Muscle of leg (tissue), 16 donors: ENCODE data around the gene PPM1J. TPM values are rescaled to one million over a fixed set of nuclear protein-coding genes. Genes with fewer than 3 reads are reported as not detected.

ENCODE experiments used
- DNase-seq: peaks from one replicate; pipeline ENCODE4 v3.0.0; 2013
- H3K27ac ChIP-seq: one replicate; pipeline ENCODE4 v1.5.1; 2013; ENCODE audit warnings: mild to moderate bottlenecking, low read length, control low read depth
- H3K27me3 ChIP-seq: one replicate; pipeline ENCODE4 v1.6.1; 2013; ENCODE audit warnings: low read length; ENCODE audit not compliant: control insufficient read depth, insufficient read depth
- H3K36me3 ChIP-seq: one replicate; pipeline ENCODE4 v1.6.1; 2013; ENCODE audit warnings: low read length; ENCODE audit not compliant: control insufficient read depth, insufficient read depth
- H3K4me1 ChIP-seq: one replicate; pipeline ENCODE4 v1.6.1; 2013; ENCODE audit warnings: low read length; ENCODE audit not compliant: control insufficient read depth, insufficient read depth
- H3K4me3 ChIP-seq: one replicate; pipeline ENCODE4 v1.5.1; 2013; ENCODE audit warnings: low read length, control low read depth
- H3K9me3 ChIP-seq: replicated peaks from 2 replicates; pipeline ENCODE4 v1.6.1; 2013; ENCODE audit warnings: low read depth, low read length; ENCODE audit not compliant: control insufficient read depth
- WGBS: methylation state at CpG from one replicate; pipeline ENCODE4 v1.1.5; 2013; ENCODE audit warnings: missing lambda C conversion rate; ENCODE audit not compliant: insufficient coverage; 5-methylcytosine and 5-hydroxymethylcytosine counted together
- long read RNA-seq, 11 donors: transcript quantifications; one replicate each; lab custom pipeline, GENCODE V29; 2026
- polyA plus RNA-seq, 8 donors: library from polyadenylated mRNA; unstranded; fragments of 120-200 nt; gene quantifications; one replicate each; pipeline versions ENCODE4 v1.2.1 to v1.2.3, GENCODE V29; 2013; ENCODE audit warnings: inconsistent platforms in 1 of 8, low replicate concordance in 1 of 8; ENCODE audit not compliant: insufficient read length in 8 of 8, insufficient read depth in 1 of 8
- total RNA-seq: library from RNA; stranded (reverse); fragments of 120-200 nt; gene quantifications from one replicate; pipeline ENCODE4 v1.2.4, GENCODE V29; 2013

The PPM1J gene, protein sequence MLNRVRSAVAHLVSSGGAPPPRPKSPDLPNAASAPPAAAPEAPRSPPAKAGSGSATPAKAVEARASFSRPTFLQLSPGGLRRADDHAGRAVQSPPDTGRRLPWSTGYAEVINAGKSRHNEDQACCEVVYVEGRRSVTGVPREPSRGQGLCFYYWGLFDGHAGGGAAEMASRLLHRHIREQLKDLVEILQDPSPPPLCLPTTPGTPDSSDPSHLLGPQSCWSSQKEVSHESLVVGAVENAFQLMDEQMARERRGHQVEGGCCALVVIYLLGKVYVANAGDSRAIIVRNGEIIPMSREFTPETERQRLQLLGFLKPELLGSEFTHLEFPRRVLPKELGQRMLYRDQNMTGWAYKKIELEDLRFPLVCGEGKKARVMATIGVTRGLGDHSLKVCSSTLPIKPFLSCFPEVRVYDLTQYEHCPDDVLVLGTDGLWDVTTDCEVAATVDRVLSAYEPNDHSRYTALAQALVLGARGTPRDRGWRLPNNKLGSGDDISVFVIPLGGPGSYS
- total RNA-seq (2.1 TPM), polyA plus RNA-seq (1 to 10 TPM; 1.0 to 3.9 (median 3.1) TPM)
- long read RNA-seq, donor 1 = 0 reads
- long read RNA-seq, donor 2 = 0 reads
- long read RNA-seq, donor 3, partial matches to known transcripts = 0 of 1 reads
- long read RNA-seq, donor 3, other reads (novel, unspliced or antisense) = 0 of 1 reads
- long read RNA-seq, donor 4, partial matches to known transcripts = 0 of 1 reads
- long read RNA-seq, donor 4, other reads (novel, unspliced or antisense) = 0 of 1 reads
- long read RNA-seq, donor 5, partial matches to known transcripts = 0 of 1 reads
- long read RNA-seq, donor 5, other reads (novel, unspliced or antisense) = 0 of 1 reads
- long read RNA-seq, donor 6, partial matches to known transcripts = 0 of 3 reads
- long read RNA-seq, donor 6, other reads (novel, unspliced or antisense) = 0 of 3 reads
- long read RNA-seq, donor 7 = 0 reads
- long read RNA-seq, donor 8, partial matches to known transcripts = 0 of 2 reads
- long read RNA-seq, donor 8, other reads (novel, unspliced or antisense) = 0 of 2 reads
- long read RNA-seq, donor 9, partial matches to known transcripts = 0 of 2 reads
- long read RNA-seq, donor 9, other reads (novel, unspliced or antisense) = 0 of 2 reads
- long read RNA-seq, donor 10, partial matches to known transcripts = 0 of 3 reads
- long read RNA-seq, donor 10, other reads (novel, unspliced or antisense) = 0 of 3 reads
- long read RNA-seq, donor 11, partial matches to known transcripts = 0 of 2 reads
- long read RNA-seq, donor 11, other reads (novel, unspliced or antisense) = 0 of 2 reads

GRCh38 chr1:112715264-112716053, at the start of gene PPM1J:
Gene PPM1J (minus strand): TSS chr1:112715332. CDS start chr1:112715301, 31 bp downstream.
- H3K27me3 ChIP-seq = peaks cover 57% of the 10 kb centered on the region
- peaks cover 30% of the 10 kb centered on the region for H3K4me1 ChIP-seq
- no peaks in the 10 kb centered on the region for H3K36me3 ChIP-seq
- DNase-seq = peak; percentile 93
- no peaks in the 10 kb centered on the region for H3K9me3 ChIP-seq
- peak within 1 kb of the TSS; percentile 67 for H3K4me3 ChIP-seq
- peak within 1 kb of the TSS; percentile 77 for H3K27ac ChIP-seq
- WGBS = under 1% methylated on average over 47 of the region's 51 CpGs

DNA sequence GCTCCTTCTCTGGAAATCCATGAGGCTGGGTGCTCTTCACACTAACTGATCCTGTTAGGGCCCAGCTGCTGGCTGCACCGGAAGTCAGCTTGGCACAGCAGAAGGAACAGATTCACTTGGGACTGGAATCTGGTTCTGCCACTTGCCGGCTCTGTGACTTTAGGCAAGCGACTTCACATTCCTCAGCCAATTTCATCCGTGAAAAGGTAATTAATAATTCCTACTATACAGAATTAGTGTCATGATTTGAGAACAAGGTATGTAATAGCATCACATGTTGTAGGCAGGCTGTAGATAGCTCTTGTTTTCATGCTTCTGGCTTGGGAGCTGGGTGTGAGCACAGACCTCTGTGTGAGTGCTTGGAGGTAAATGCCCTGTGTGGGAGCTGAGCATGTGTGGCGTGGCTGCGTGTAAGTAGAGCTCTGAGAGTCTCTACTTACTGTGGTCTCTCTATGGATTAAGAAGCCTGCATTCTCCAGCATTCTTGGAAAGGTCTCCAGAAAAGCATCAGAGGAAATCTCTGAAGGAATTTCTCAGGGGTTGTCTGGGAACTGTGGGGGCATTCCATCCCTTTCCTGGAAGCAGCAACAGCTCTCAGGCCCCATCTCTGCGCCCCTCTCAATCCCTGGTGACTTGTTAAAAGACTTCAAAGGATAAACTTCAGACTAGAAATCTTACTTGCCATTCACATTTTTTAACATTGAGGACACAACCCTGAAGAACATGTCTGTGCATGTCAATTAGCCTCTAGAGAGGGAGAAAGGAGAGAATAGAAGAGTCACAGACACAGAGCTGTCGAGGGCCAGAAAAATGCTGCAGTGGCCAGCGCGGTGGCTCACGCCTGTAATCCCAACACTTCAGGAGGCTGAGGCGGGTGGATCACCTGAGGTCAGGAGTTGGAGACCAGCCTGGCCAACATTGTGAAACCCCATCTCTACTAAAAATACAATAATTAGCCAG, 47.7 kb upstream of the PPM1J start:
- Histone ChIP-seq H3K27ac (peak overlapping the region; percentile 22), H3K27me3 (no peaks in the 10 kb centered on the region), H3K9me3 (no peaks in the 10 kb centered on the region), H3K4me3 (no peak overlapping the region), H3K36me3 (no peaks in the 10 kb centered on the region), H3K4me1 (peaks cover 2% of the 10 kb centered on the region)
- WGBS = 14% methylated on average over 3 of the region's 12 CpGs
- DNase-seq = peak; percentile 76

DNA sequence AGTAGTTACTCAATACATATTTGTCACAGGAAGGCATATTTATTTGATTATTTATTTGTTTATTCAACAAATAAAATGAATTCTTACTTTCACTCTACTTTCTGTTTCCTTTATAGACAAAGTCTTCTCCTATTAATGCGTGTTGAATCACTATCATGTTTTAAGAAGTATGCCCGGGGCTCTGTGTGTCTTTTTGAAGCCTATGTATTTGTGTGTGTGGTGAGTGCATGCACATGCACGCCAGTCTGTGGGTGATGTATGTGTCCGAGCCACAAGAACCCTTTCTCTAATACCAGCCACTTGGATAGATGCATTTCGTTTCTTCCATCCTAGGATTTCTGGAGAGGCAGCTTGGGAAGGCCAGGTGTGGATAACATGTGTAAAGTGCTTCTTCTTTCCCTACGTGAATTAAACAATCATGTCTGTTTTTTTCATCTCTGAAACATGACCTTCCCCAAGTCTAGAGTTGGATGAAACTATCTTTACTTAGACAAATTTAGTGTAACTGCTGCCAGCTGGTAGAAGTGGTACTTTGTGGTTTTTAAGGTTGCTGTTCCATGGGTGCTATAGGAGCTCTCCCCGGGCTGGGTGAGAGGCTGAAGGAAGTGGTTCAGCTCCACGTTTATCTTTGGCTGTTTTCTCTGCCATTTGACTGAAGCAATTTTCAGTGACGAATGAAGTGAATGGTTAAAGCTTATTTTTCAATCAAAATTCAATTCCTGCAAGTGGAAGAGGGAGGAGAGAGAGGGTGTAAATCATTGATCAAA, 46.8 kb upstream of the PPM1J start:
- WGBS = no CpG with 5 or more reads among the region's 9 CpGs

GRCh38 chr1:112759228-112759627, 44.1 kb upstream of the PPM1J start:
- 84% methylated on average over 5 of the region's 6 CpGs for WGBS
- no peak for DNase-seq
- Histone ChIP-seq H3K4me1 (peaks cover 2% of the 10 kb centered on the region), H3K9me3 (no peaks in the 10 kb centered on the region), H3K4me3 (no peak overlapping the region), H3K27me3 (no peaks in the 10 kb centered on the region), H3K36me3 (no peaks in the 10 kb centered on the region), H3K27ac (no peak overlapping the region)

More for the DNA sequence above, 46.8 kb upstream of the PPM1J start:
- Histone ChIP-seq H3K4me3 (no peak overlapping the region), H3K9me3 (no peaks in the 10 kb centered on the region), H3K27ac (no peak overlapping the region), H3K27me3 (no peaks in the 10 kb centered on the region), H3K4me1 (peaks cover 2% of the 10 kb centered on the region), H3K36me3 (no peaks in the 10 kb centered on the region)
- no peak for DNase-seq

DNA sequence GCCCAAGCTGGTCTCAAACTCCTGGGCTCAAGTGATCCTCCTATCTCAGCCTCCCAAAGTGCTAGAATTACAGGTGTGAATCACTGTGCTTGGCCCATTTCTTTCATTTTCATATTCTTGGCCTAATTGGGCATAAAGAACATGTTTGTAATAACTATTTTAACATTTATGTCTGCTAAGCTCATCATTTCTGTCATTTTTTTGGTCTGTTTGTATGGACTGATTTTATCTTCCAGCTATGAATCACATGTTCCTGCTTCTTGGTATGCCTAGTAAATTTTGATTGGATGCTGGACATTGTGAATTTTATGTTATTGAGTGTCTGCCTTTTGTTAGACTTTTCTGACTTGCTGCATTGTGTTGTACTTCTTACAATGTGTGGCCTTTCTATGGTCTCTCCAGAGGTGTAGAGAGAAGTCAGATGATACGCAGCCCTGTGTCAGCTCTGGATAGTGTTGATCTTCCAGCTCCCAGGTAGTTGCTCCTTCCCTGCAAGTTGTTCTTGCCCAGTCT, 39.0 kb upstream of the PPM1J start:
- H3K27me3 ChIP-seq = no peaks in the 10 kb centered on the region
- H3K9me3 ChIP-seq = no peaks in the 10 kb centered on the region
- no peak overlapping the region for H3K4me3 ChIP-seq
- H3K36me3 ChIP-seq = no peaks in the 10 kb centered on the region
- no CpG with 5 or more reads among the region's 1 CpG for WGBS
- DNase-seq = no peak
- no peaks in the 10 kb centered on the region for H3K4me1 ChIP-seq
- H3K27ac ChIP-seq = no peak overlapping the region

- Histone ChIP-seq H3K9me3 (no peaks in the 10 kb centered on the region), H3K27ac (no peak overlapping the region), H3K4me3 (no peak overlapping the region), H3K36me3 (no peaks in the 10 kb centered on the region), H3K27me3 (peaks cover 24% of the 10 kb centered on the region), H3K4me1 (peaks cover 10% of the 10 kb centered on the region)
- whole genome bisulfite sequencing = 98% methylated on average over 4 of the region's 12 CpGs
- no peak for DNase-seq
These were observed 33.3 kb upstream of the PPM1J start for GRCh38 chr1:112748396-112748795.

DNA sequence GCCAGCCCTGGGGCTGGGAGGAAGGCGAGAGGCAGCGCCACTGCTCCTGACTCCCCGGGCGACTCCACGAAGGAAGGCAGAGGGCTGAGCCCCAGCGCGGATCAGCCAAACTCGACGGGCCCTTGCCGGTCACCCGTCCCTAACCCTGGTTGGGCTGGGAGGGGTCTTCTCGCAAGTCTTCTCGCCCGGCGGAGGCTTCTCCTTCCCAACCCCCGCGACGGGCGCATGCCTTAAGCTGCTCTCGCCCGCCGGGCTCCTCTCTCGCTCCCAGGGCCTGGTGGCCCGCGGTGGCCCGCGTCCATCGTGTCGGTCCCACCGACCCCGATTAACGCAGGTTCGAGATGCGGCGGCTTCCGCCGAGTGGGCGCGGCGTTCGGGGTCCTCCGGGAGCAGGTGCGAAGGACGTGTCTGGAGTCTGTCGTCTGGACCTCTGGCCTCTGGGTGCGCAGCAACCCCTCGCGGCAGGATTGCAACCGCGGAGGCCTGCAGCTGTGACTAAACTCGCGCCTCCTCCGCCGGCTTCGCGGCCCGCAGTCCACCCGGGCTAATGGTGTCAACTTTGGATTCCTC, 29.0 kb upstream of the PPM1J start:
- H3K9me3 ChIP-seq = no peaks in the 10 kb centered on the region
- H3K4me1 ChIP-seq = peaks cover 10% of the 10 kb centered on the region
- under 1% methylated on average over 52 of the region's 58 CpGs for WGBS
- DNase-seq = peak; percentile 65
- H3K4me3 ChIP-seq = peak overlapping the region; percentile 14
- H3K27ac ChIP-seq = no peak overlapping the region
- peaks cover 51% of the 10 kb centered on the region for H3K27me3 ChIP-seq
- H3K36me3 ChIP-seq = no peaks in the 10 kb centered on the region
